Prostate gland (tissue), 1 donor: ENCODE data around the gene ANKRD13A.

Source experiments
- POLR2A ChIP-seq: fragments of 450-650 bp; IDR thresholded peaks from one replicate; pipeline ENCODE4 v1.6.1; 2016; ENCODE audit warnings: antibody characterized with exemption, mild to moderate bottlenecking
- POLR2AphosphoS5 ChIP-seq: sonication (generic); formaldehyde crosslinking; IDR thresholded peaks from one replicate; pipeline ENCODE4 v1.6.1; 2017; ENCODE audit warnings: antibody characterized with exemption

DNA sequence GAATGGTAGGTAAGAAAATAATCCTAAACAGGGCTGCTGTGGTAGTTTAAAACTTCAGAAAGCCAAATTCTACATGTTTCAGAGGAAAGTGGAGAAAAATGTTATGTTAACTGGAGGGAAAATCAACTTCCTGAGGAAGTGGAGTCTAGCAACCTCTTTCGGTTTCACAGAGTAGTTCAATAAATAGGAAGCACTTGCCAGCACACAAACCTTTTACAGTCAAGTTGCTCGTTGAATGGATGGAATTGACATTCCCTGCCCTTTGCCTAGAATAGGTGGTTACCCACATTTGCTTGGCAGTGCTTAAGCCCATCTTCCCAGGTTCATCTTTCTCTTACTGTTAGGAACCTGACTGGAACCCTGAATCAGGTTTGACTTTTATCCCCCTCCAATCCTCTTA is 15.9 kb downstream of the ANKRD13A start:
- no peak for TF ChIP-seq POLR2A
- TF ChIP-seq POLR2AphosphoS5 = no peak
